HL-60 (cell line): Measurements from ENCODE around the gene ITGAE.

Experiments
- DNase-seq, 2 experiments: peaks; one replicate each; pipeline ENCODE4 v3.0.0-alpha.2; 2010 to 2020; ENCODE audit warnings: low read depth in 1 of 2, low spot score in 1 of 2
- H3K27ac ChIP-seq: fragments of 250-450 bp; sonication (Bioruptor Pico); replicated peaks from 2 replicates; pipeline ENCODE4 v1.5.1; 2020; ENCODE audit warnings: mild to moderate bottlenecking, moderate library complexity
- H3K27me3 ChIP-seq: fragments of 250-450 bp; sonication (Bioruptor Pico); 2 replicates; pipeline ENCODE4 v1.5.1; 2021; ENCODE audit warnings: mild to moderate bottlenecking, moderate library complexity; ENCODE audit not compliant: insufficient read depth, poor library complexity, severe bottlenecking
- H3K4me3 ChIP-seq: replicated peaks from 2 replicates; pipeline ENCODE4 v1.5.1; 2011; ENCODE audit warnings: mild to moderate bottlenecking, control low read depth, low read length; ENCODE audit not compliant: insufficient read depth
- CTCF ChIP-seq: IDR thresholded peaks from one replicate; pipeline ENCODE4 v1.5.1; 2011; ENCODE audit warnings: low read length, control low read depth, inconsistent platforms; ENCODE audit not compliant: insufficient read depth
- GABPA ChIP-seq: IDR thresholded peaks from 2 replicates; pipeline ENCODE4 v1.6.1; 2012; ENCODE audit warnings: low read depth
- POLR2AphosphoS5 ChIP-seq: IDR thresholded peaks from 2 replicates; pipeline ENCODE4 v1.6.1; 2012; ENCODE audit warnings: low read depth
- REST ChIP-seq: IDR thresholded peaks from 2 replicates; pipeline ENCODE4 v1.6.1; 2012; ENCODE audit warnings: low read depth; ENCODE audit not compliant: insufficient replicate concordance
- SPI1 ChIP-seq: IDR thresholded peaks from 2 replicates; pipeline ENCODE4 v1.6.1; 2012; ENCODE audit warnings: low read depth, mild to moderate bottlenecking, borderline replicate concordance

The ITGAE gene

GRCh38 chr17:3693829-3694231, 107.2 kb downstream of the ITGAE start:
- H3K27ac ChIP-seq, result no peak overlapping the region
- H3K27me3 ChIP-seq, result no peaks in the 10 kb centered on the region
- no peak overlapping the region for H3K4me3 ChIP-seq
- no peak for DNase-seq
- no peak for TF ChIP-seq GABPA
- no peak for TF ChIP-seq SPI1
- TF ChIP-seq POLR2AphosphoS5, result no peak
- TF ChIP-seq CTCF, result no peak
- TF ChIP-seq REST, result no peak

- TF ChIP-seq SPI1, result no peak
- no peak for TF ChIP-seq CTCF
- TF ChIP-seq POLR2AphosphoS5, result no peak
- H3K27ac ChIP-seq, result no peak overlapping the region
- H3K27me3 ChIP-seq, result no peaks in the 10 kb centered on the region
- no peak overlapping the region for H3K4me3 ChIP-seq
- DNase-seq, result no peak
Observed at GRCh38 chr17:3693141-3693540, 107.8 kb downstream of the ITGAE start.

- no peak for DNase-seq
- Histone ChIP-seq H3K27me3 (no peaks in the 10 kb centered on the region), H3K4me3 (no peak overlapping the region), H3K27ac (no peak overlapping the region)
- TF ChIP-seq CTCF (no peak), REST (no peak), GABPA (no peak), POLR2AphosphoS5 (no peak), SPI1 (no peak)
Observed at GRCh38 chr17:3692346-3692745, 108.6 kb downstream of the ITGAE start.

- no peak for TF ChIP-seq SPI1
- Histone ChIP-seq H3K27me3 (no peaks in the 10 kb centered on the region), H3K4me3 (no peak overlapping the region), H3K27ac (no peak overlapping the region)
- no peak for DNase-seq
Observed at GRCh38 chr17:3691617-3692067, 109.3 kb downstream of the ITGAE start.
